ENCODE measurements around the gene NOS3. TPM values are rescaled to one million over a fixed set of nuclear protein-coding genes. Genes with fewer than 3 reads are reported as not detected.

NOS3 gene
- total and polyA plus RNA-seq, 2 donors (not counting 3 experiments of a cell fraction or from before 2014, with no cell fraction given) = 82.8 to 95.1 TPM

DNA sequence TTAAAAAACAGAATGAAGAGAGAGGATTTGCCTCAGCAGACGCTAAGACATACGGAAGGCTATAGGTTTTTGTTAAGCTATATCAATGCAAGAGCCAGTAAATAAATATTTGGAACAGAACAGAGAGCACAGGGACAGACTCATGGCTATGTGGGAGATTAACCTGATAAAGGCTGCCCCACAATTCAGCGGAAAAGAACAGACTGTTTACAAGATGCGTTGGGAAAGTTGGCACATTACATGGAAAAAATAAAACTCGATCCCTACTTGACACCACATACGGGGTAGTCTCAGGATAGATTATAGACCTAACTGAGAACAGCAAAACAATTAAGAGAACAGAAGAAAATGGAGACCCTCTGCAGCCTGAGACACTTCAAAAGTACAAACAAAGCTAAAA lies 23.5 kb upstream of the NOS3 start:
- no peak overlapping the region for H3K27ac ChIP-seq (ENCODE audit: insufficient read depth, low read depth, low read length)
- H3K9ac ChIP-seq (replicated peaks; ENCODE audit: extremely low read depth, insufficient read depth, low read length) = no peak overlapping the region
- H2AFZ ChIP-seq (ENCODE audit: low read depth, low read length) = no peak overlapping the region
- no peaks in the 10 kb centered on the region for H3K4me1 ChIP-seq (ENCODE audit: control insufficient read depth, extremely low read depth, insufficient read depth, low read length)
- no peak for TF ChIP-seq JUN (IDR thresholded peaks at IDR 0.05; ENCODE audit: borderline replicate concordance, insufficient read depth, insufficient read length, low read depth)
- TF ChIP-seq POLR2AphosphoS5 (IDR thresholded peaks at IDR 0.05; ENCODE audit: insufficient read depth, low read depth, low read length) = no peak
- no peak for TF ChIP-seq GATA2 (IDR thresholded peaks at IDR 0.05; ENCODE audit: insufficient read depth, insufficient read length, low read depth, low read length)
- no peak for TF ChIP-seq CTCF (IDR thresholded peaks at IDR 0.05; ENCODE audit: extremely low read depth in 1 of 2, insufficient read depth in 1 of 2, low read depth in 1 of 2, low read length in 2 of 2)
- TF ChIP-seq MYC (IDR thresholded peaks at IDR 0.05; ENCODE audit: low read depth, low read length) = no peak
- no peak for TF ChIP-seq POLR2A (IDR thresholded peaks at IDR 0.05; ENCODE audit: low read depth, low read length)
- TF ChIP-seq FOS (IDR thresholded peaks at IDR 0.05; ENCODE audit: borderline replicate concordance, insufficient read depth, low read length) = no peak
- no peak for TF ChIP-seq MAX (IDR thresholded peaks at IDR 0.05; ENCODE audit: insufficient read depth, insufficient read length)
- no peak for TF ChIP-seq EZH2 (IDR thresholded peaks at IDR 0.05; ENCODE audit: borderline replicate concordance, low read depth, low read length, severe bottlenecking)
- DNase-seq (ENCODE audit: low read depth, low spot score) (no peak), FAIRE-seq (no peak)
- CTCF ChIA-PET = interaction anchor here (0.5 to 4.7 kb wide), 6 partner anchors 13 to 197 kb away, joined by 3 to 26 read pairs (median 4); no protein-coding TSS in a partner anchor
- POLR2A ChIA-PET = no interaction called here
- H3K4me3 ChIP-seq (replicated peaks in 1 of 3; ENCODE audit: insufficient read depth in 1 of 3, low read depth in 1 of 3, low read length in 3 of 3) = no peak overlapping the region
- no peaks in the 10 kb centered on the region for H3K79me2 ChIP-seq (ENCODE audit: control insufficient read depth, insufficient read depth, low read length)
- no peaks in the 10 kb centered on the region for H3K9me1 ChIP-seq (replicated peaks; ENCODE audit: control insufficient read depth, extremely low read depth, insufficient read depth, low read length)
- H3K36me3 ChIP-seq (ENCODE audit: control insufficient read depth in 2 of 2, extremely low read depth in 1 of 2, insufficient read depth in 2 of 2, low read length in 2 of 2) = no peaks in the 10 kb centered on the region
- no peaks in the 10 kb centered on the region for H4K20me1 ChIP-seq (replicated peaks; ENCODE audit: control insufficient read depth, extremely low read depth, insufficient read depth, low read length)
- H3K9me3 ChIP-seq (replicated peaks; ENCODE audit: control insufficient read depth, insufficient read depth, low read length) = no peaks in the 10 kb centered on the region
- H3K4me2 ChIP-seq (ENCODE audit: insufficient read depth, low read length) = no peak overlapping the region
- BruUV-seq (replicated peaks) = no TSS peak
- intact Hi-C loops (cut with micrococcal nuclease) (no loop called here), dilution Hi-C loops (cut with MboI; ENCODE audit: extremely low pct_ligation_motif_present, low sequenced_read_pairs) (no loop called here)
- H3K27me3 ChIP-seq (ENCODE audit: control insufficient read depth in 2 of 2, insufficient read depth in 2 of 2, low read length in 2 of 2) = peaks cover 7 to 19% of the 10 kb centered on the region in 2 experiments
